Breast epithelium (tissue), 4 donors: ENCODE results near the gene BSN. TPM values are rescaled to one million over a fixed set of nuclear protein-coding genes. Genes with fewer than 3 reads are reported as not detected.

Source experiments
- DNase-seq, 2 donors: peaks; one replicate each; pipeline ENCODE4 v3.0.0-alpha.2; 2019; ENCODE audit warnings: low spot score in 2 of 2
- H3K27ac ChIP-seq, 2 donors: fragments of 200-600 bp; sonication (generic) in 1 of 2; one replicate each; pipeline ENCODE4 v1.5.1; 2016 to 2019; ENCODE audit warnings: mild to moderate bottlenecking in 1 of 2
- H3K27me3 ChIP-seq, 2 donors: fragments of 200-600 bp; sonication (generic) in 1 of 2; one replicate each; pipeline versions ENCODE4 v1.5.1 to v1.6.0; 2017 to 2019; ENCODE audit warnings: control low read depth in 1 of 2, mild to moderate bottlenecking in 1 of 2
- H3K36me3 ChIP-seq: fragments of 200-600 bp; one replicate; pipeline ENCODE4 v1.5.1; 2019
- H3K4me1 ChIP-seq, 2 donors: fragments of 200-600 bp; sonication (generic); one replicate each; pipeline ENCODE4 v1.5.1; 2016 to 2019; ENCODE audit warnings: control low read depth in 1 of 2
- H3K4me3 ChIP-seq, 3 donors: fragments of 200-600 bp; sonication (generic); 1 replicate in 2 of 3; 2 replicates in 1 of 3; pipeline ENCODE4 v1.5.1; 2016 to 2019; ENCODE audit warnings: mild to moderate bottlenecking in 3 of 3, moderate library complexity in 2 of 3
- H3K9me3 ChIP-seq, 2 donors: fragments of 200-600 bp; sonication (generic) in 1 of 2; one replicate each; pipeline ENCODE4 v1.5.1; 2016 to 2019; ENCODE audit warnings: control low read depth in 1 of 2
- POLR2A ChIP-seq: fragments of 450-650 bp; IDR thresholded peaks from one replicate; pipeline ENCODE4 v1.6.1; 2016; ENCODE audit warnings: antibody characterized with exemption, mild to moderate bottlenecking, moderate library complexity
- POLR2AphosphoS5 ChIP-seq, 3 donors: sonication (generic); formaldehyde crosslinking; IDR thresholded peaks; one replicate each; pipeline ENCODE4 v1.6.1; 2017; ENCODE audit warnings: antibody characterized with exemption in 3 of 3
- intact Hi-C: fragments of 100-400 bp; cut with DNase I; formaldehyde crosslinking; loops from one replicate; pipeline ENCODE4 v1.15.1; 2023; ENCODE audit warnings: low total_unique reads
- total RNA-seq, 3 donors: library from RNA; depleted of rRNA; stranded (reverse); fragments of >200 nt; gene quantifications; one replicate each; pipeline ENCODE4 v1.1.0, GENCODE V29; 2016
- TF ChIP-seq, protein P1 (sequence below), 3 donors: fragments of 450-650 bp; IDR thresholded peaks; one replicate each; pipeline ENCODE4 v1.5.1; 2016 to 2017; ENCODE audit warnings: antibody characterized with exemption in 3 of 3, mild to moderate bottlenecking in 3 of 3, moderate library complexity in 3 of 3

BSN gene
- total RNA-seq, 3 donors from 2014 or later, result 0.15 to 0.48 (median 0.33) TPM

DNA sequence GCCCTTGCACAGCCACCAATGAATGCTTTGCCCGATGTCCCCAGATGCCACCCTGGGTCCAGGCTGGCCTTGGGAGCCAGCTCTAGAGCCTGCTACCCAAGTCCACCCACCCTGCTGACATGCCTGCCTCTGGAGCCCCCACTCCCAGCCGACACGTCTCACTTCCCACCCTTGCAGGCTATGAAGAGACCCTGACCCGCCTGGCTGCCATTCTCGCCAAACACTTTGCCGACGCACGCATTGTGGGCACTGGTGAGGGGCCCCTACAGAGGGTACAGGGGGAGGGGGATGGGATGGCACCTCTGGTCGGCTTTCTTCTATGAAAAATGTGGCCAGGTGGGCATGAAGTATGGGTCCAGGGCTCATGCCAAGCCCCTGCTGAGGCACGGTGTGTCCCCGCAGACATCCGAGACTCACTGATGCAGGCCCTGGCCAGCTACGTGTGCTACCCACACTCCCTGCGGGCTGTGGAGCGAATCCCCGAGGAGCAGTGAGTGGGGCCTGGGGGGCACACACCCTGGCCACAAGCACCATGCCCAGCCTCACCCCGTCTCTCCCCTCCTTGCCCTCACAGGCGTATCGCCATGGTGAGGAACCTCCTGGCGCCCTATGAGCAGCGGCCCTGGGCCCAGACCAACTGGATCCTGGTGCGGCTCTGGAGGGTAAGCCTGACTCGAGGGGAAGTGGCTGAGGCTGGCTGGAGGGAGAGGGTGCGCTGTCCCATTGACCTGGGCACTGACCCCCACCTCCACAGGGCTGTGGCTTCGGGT is 159.2 kb downstream of the BSN start:
- intact Hi-C loops, result no loop called here
- no peak overlapping the region for H3K4me3 ChIP-seq
- no peak for TF ChIP-seq POLR2AphosphoS5 (IDR thresholded peaks at IDR 0.05)
- TF ChIP-seq, protein P1, sequence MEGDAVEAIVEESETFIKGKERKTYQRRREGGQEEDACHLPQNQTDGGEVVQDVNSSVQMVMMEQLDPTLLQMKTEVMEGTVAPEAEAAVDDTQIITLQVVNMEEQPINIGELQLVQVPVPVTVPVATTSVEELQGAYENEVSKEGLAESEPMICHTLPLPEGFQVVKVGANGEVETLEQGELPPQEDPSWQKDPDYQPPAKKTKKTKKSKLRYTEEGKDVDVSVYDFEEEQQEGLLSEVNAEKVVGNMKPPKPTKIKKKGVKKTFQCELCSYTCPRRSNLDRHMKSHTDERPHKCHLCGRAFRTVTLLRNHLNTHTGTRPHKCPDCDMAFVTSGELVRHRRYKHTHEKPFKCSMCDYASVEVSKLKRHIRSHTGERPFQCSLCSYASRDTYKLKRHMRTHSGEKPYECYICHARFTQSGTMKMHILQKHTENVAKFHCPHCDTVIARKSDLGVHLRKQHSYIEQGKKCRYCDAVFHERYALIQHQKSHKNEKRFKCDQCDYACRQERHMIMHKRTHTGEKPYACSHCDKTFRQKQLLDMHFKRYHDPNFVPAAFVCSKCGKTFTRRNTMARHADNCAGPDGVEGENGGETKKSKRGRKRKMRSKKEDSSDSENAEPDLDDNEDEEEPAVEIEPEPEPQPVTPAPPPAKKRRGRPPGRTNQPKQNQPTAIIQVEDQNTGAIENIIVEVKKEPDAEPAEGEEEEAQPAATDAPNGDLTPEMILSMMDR (IDR thresholded peaks at IDR 0.05), result no peak
- no peak for TF ChIP-seq POLR2A
- H3K27ac ChIP-seq, result no peak overlapping the region
- DNase-seq, result no peak
- H3K4me1 ChIP-seq, result no peaks in the 10 kb centered on the region
- H3K36me3 ChIP-seq, result no peaks in the 10 kb centered on the region
- H3K9me3 ChIP-seq, result no peaks in the 10 kb centered on the region
- no peaks in the 10 kb centered on the region for H3K27me3 ChIP-seq

DNA sequence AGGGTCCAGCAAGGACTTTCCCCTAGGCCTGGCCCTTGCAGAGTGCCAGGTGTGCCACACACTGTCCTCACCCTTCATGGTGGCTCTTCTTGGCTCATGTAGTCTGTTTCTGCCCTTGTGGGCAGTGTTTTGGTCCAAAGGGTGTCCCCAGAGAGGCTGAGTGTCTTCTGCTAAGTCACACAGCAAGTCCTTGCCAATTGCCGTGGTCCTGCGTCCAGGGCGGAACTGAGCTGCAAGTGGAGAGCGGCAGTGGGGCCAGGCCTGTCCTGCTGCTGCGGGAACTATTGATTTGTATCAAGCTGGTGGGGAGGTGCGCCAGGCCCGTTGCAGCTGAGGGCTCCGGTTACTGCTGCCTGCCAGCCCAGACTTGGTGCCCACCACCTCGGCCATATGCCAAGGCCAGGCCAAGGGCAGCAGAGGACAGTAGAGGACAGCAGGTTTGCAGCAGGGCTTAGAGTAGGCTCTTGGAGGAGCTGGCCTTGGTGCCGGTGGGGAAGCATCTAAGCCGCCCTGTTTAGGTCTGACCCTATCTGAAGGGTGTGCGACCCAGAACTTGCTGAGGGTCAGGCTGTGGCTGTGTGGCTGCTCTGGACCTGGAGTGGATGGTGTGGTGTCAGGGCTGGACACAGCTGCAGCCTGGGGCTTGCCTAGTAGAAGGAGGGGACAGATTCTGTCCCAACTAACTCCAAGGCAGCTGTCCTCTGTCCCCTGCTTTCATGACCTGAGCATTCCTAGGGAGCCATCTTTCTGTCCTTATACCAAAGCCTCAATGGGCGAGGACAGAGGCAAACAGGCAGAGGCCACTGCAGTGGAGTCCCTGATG is 160.7 kb downstream of the BSN start:
- DNase-seq, result no peak
- Histone ChIP-seq H3K27ac (no peak overlapping the region), H3K36me3 (no peaks in the 10 kb centered on the region)

DNA sequence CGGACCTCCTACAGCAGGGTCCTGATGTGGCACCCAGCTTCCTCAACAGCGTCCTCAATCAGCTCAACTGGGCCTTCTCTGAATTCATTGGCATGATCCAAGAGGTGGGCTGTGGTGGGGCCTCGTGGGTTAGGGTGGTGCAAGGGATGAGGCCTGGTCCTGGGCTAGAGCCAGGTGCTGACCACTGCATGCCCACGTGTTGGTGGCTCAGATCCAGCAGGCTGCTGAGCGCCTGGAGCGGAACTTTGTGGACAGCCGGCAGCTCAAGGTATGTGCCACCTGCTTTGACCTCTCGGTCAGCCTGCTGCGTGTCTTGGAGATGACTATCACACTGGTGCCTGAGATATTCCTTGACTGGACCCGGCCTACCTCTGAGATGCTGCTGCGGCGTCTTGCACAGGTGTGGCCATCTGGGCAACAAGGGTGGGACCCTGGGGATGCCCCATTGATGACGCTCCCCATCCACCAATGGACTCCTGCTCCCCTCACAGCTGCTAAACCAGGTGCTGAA is 161.4 kb downstream of the BSN start:
- no peaks in the 10 kb centered on the region for H3K9me3 ChIP-seq
- peak in 1 of 2 donors; percentile 25 for DNase-seq
- no peaks in the 10 kb centered on the region for H3K27me3 ChIP-seq
- no peaks in the 10 kb centered on the region for H3K36me3 ChIP-seq
- peaks cover 0 to 6% of the 10 kb centered on the region in 2 donors for H3K4me1 ChIP-seq
- TF ChIP-seq POLR2A, result no peak
- TF ChIP-seq, protein P1 (IDR thresholded peaks at IDR 0.05), result no peak
- no peak for TF ChIP-seq POLR2AphosphoS5 (IDR thresholded peaks at IDR 0.05)
- H3K27ac ChIP-seq, result no peak overlapping the region
- no peak overlapping the region for H3K4me3 ChIP-seq
- intact Hi-C loops, result no loop called here

More for the DNA sequence above, 160.7 kb downstream of the BSN start:
- Histone ChIP-seq H3K4me1 (peaks cover 0 to 6% of the 10 kb centered on the region in 2 donors), H3K9me3 (no peaks in the 10 kb centered on the region), H3K4me3 (no peak overlapping the region), H3K27me3 (no peaks in the 10 kb centered on the region)
- intact Hi-C loops, result no loop called here
- TF ChIP-seq POLR2A (no peak), POLR2AphosphoS5 (IDR thresholded peaks at IDR 0.05) (no peak)
- TF ChIP-seq, protein P1 (IDR thresholded peaks at IDR 0.05), result no peak

DNA sequence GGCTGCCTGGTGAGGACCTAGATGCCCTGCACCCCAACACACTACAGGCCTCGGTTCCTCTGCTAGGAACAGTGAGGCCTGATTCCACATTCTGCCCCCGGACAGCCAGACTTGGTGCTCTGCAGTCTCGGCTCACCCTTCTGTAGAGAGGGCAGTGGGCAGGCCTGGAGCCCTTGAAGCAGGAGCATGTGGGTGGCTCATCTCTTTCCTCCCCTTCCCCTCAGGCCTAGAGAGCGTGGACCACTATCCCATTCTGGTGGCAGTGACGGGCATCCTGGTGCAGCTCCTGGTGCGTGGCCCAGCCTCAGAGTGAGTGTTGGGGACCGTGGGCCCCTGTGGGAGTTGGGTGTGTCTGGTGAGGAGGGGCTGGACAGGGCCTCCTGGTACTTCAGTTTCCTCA is 161.9 kb downstream of the BSN start:
- TF ChIP-seq, protein P1 (IDR thresholded peaks at IDR 0.05), result no peak
- TF ChIP-seq POLR2AphosphoS5 (IDR thresholded peaks at IDR 0.05) (no peak), POLR2A (no peak)
- H3K27ac ChIP-seq, result no peak overlapping the region
- DNase-seq, result peak in 1 of 2 donors; percentile 9
- peaks cover 0 to 6% of the 10 kb centered on the region in 2 donors for H3K4me1 ChIP-seq
- intact Hi-C loops, result no loop called here
- H3K4me3 ChIP-seq, result no peak overlapping the region
- H3K27me3 ChIP-seq, result no peaks in the 10 kb centered on the region
- no peaks in the 10 kb centered on the region for H3K36me3 ChIP-seq
- H3K9me3 ChIP-seq, result no peaks in the 10 kb centered on the region
